ENCODE data around the gene ADORA2B.

Gene ADORA2B

GRCh38 chr17:15918261-15918660, 26.7 kb upstream of the ADORA2B start:
- TF ChIP-seq, protein P1, sequence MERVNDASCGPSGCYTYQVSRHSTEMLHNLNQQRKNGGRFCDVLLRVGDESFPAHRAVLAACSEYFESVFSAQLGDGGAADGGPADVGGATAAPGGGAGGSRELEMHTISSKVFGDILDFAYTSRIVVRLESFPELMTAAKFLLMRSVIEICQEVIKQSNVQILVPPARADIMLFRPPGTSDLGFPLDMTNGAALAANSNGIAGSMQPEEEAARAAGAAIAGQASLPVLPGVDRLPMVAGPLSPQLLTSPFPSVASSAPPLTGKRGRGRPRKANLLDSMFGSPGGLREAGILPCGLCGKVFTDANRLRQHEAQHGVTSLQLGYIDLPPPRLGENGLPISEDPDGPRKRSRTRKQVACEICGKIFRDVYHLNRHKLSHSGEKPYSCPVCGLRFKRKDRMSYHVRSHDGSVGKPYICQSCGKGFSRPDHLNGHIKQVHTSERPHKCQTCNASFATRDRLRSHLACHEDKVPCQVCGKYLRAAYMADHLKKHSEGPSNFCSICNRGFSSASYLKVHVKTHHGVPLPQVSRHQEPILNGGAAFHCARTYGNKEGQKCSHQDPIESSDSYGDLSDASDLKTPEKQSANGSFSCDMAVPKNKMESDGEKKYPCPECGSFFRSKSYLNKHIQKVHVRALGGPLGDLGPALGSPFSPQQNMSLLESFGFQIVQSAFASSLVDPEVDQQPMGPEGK (CRISPR knock-in tag; IDR thresholded peaks at IDR 0.05; ENCODE audit: borderline replicate concordance) = no peak
- no peak for TF ChIP-seq SNAI2 (CRISPR knock-in tag; IDR thresholded peaks at IDR 0.05)
- TF ChIP-seq GLIS3 (CRISPR knock-in tag; IDR thresholded peaks at IDR 0.05) = no peak
- no peak for TF ChIP-seq BACH2 (CRISPR knock-in tag; IDR thresholded peaks at IDR 0.05; ENCODE audit: borderline replicate concordance)
- TF ChIP-seq, protein P2, sequence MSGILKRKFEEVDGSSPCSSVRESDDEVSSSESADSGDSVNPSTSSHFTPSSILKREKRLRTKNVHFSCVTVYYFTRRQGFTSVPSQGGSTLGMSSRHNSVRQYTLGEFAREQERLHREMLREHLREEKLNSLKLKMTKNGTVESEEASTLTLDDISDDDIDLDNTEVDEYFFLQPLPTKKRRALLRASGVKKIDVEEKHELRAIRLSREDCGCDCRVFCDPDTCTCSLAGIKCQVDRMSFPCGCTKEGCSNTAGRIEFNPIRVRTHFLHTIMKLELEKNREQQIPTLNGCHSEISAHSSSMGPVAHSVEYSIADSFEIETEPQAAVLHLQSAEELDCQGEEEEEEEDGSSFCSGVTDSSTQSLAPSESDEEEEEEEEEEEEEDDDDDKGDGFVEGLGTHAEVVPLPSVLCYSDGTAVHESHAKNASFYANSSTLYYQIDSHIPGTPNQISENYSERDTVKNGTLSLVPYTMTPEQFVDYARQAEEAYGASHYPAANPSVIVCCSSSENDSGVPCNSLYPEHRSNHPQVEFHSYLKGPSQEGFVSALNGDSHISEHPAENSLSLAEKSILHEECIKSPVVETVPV (CRISPR knock-in tag; IDR thresholded peaks at IDR 0.05) = no peak
- TF ChIP-seq, protein P3, sequence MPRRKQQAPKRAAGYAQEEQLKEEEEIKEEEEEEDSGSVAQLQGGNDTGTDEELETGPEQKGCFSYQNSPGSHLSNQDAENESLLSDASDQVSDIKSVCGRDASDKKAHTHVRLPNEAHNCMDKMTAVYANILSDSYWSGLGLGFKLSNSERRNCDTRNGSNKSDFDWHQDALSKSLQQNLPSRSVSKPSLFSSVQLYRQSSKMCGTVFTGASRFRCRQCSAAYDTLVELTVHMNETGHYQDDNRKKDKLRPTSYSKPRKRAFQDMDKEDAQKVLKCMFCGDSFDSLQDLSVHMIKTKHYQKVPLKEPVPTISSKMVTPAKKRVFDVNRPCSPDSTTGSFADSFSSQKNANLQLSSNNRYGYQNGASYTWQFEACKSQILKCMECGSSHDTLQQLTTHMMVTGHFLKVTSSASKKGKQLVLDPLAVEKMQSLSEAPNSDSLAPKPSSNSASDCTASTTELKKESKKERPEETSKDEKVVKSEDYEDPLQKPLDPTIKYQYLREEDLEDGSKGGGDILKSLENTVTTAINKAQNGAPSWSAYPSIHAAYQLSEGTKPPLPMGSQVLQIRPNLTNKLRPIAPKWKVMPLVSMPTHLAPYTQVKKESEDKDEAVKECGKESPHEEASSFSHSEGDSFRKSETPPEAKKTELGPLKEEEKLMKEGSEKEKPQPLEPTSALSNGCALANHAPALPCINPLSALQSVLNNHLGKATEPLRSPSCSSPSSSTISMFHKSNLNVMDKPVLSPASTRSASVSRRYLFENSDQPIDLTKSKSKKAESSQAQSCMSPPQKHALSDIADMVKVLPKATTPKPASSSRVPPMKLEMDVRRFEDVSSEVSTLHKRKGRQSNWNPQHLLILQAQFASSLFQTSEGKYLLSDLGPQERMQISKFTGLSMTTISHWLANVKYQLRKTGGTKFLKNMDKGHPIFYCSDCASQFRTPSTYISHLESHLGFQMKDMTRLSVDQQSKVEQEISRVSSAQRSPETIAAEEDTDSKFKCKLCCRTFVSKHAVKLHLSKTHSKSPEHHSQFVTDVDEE (CRISPR knock-in tag; IDR thresholded peaks at IDR 0.05) = no peak
- no peak for TF ChIP-seq ZNF70 (CRISPR knock-in tag; IDR thresholded peaks at IDR 0.05)
- no peak for TF ChIP-seq ZFP3 (CRISPR knock-in tag; IDR thresholded peaks at IDR 0.05)
- no peak for TF ChIP-seq RARB (CRISPR knock-in tag; IDR thresholded peaks at IDR 0.05)
- TF ChIP-seq POU6F1 (CRISPR knock-in tag; IDR thresholded peaks at IDR 0.05; ENCODE audit: borderline replicate concordance, low read depth) = no peak
- no peak for TF ChIP-seq ZNF8 (CRISPR knock-in tag; IDR thresholded peaks at IDR 0.05)
- TF ChIP-seq OSR1 (CRISPR knock-in tag; IDR thresholded peaks at IDR 0.05) = no peak
- TF ChIP-seq TOX (CRISPR knock-in tag; IDR thresholded peaks at IDR 0.05; ENCODE audit: borderline replicate concordance) = no peak
- ATAC-seq = no peak

DNA sequence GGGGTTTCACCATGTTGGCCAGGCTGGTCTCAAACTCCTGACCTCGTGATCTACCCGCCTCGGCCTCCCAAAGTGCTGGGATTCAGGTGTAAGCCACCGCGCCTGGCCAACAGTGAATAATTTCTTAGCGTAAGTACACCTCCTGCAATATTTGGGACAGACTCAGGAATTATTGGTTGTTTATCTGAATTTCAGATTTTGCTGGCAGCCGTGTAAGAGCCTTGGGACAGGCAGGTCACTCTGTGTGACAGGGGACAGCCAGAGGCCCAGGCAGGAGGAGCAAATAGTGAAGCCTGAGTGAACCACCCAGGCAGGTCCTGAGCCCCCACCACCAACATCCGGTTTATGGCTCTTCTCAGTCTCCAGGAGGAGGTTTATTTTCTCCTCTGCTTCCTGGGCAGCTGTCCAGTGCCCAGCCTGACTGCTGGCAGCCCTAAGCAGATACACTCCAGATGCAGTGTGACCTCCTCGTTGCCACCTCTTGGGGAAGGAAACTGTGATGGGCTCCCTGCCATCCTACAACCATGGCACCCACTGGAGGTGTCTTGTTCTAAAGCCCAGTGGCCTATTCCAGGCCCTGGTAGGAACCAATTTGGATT, 26.2 kb upstream of the ADORA2B start:
- peak; percentile 37; the same call in 1 of the 3 replicates for ATAC-seq
- TF ChIP-seq TCF4 (CRISPR knock-in tag; IDR thresholded peaks at IDR 0.05; ENCODE audit: borderline replicate concordance) (no peak), ZNF70 (CRISPR knock-in tag; IDR thresholded peaks at IDR 0.05) (no peak), ARNTL (CRISPR knock-in tag; IDR thresholded peaks at IDR 0.05; ENCODE audit: borderline replicate concordance, low read depth) (no peak), ZFP3 (CRISPR knock-in tag; IDR thresholded peaks at IDR 0.05) (no peak), CREB5 (CRISPR knock-in tag; IDR thresholded peaks at IDR 0.05; ENCODE audit: low read depth) (no peak), OSR1 (CRISPR knock-in tag; IDR thresholded peaks at IDR 0.05) (no peak), ZFP30 (CRISPR knock-in tag; IDR thresholded peaks at IDR 0.05) (no peak), GLIS3 (CRISPR knock-in tag; IDR thresholded peaks at IDR 0.05) (no peak), PPARA (CRISPR knock-in tag; IDR thresholded peaks at IDR 0.05; ENCODE audit: borderline replicate concordance) (no peak)
- TF ChIP-seq, protein P2 (CRISPR knock-in tag; IDR thresholded peaks at IDR 0.05) = no peak
- TF ChIP-seq, protein P3 (CRISPR knock-in tag; IDR thresholded peaks at IDR 0.05) = no peak
